HS-5 (cell line): ENCODE results near the gene LRP5.
A peak's percentile ranks its signal among the peaks of the same experiment; 100 is the strongest.

Source experiments
- DNase-seq: peaks from one replicate; pipeline ENCODE4 v3.0.0-alpha.2; 2012; ENCODE audit warnings: low read depth

The LRP5 gene

GRCh38 chr11:68371171-68372041 is 59.0 kb downstream of the LRP5 start:
- no peak for DNase-seq

- no peak for DNase-seq
Measured at GRCh38 chr11:68372114-68372513, 59.7 kb downstream of the LRP5 start.

DNA sequence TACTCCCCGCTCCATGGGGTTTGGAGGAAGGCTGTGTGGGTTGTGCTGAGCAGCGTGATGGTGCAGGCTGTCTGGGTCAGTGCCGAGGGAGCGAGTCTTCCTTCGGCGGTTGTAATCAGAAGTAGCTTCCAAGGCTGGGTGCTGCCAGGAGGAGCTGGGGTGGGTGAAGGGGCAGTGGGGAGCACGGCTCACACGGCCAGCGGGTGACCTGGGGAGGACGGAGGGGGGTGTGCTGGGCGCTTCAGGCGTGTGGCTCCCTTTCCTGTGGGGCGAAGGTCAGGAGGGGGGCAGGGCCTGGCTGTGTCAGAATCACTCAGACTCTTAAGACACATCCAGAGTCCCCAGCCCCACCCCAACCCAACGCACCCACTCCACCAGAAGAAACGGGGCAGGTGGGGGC is 60.2 kb downstream of the LRP5 start:
- no peak for DNase-seq

GRCh38 chr11:68373189-68373814 is 60.9 kb downstream of the LRP5 start:
- no peak for DNase-seq

GRCh38 chr11:68373815-68374501 is 61.6 kb downstream of the LRP5 start:
- no peak for DNase-seq

DNA sequence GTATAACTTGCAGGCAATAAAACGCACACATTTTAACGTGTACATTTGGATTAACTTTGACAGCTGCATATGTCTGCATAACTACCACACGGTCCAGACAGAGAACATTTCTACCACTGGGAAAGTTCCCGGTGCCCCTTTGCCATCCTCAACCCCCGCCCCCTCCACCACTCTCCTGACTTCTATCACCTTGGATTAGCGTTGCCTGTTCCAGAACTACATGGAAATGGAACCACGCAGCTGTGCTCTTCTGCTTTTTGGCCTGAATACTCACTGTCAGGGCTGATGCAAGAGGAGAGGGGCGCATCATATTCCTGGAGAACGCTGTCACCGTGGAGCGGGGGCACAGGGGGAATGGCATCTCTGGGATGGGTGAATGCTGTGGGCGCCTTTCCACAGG is 62.1 kb downstream of the LRP5 start:
- no peak for DNase-seq

DNA sequence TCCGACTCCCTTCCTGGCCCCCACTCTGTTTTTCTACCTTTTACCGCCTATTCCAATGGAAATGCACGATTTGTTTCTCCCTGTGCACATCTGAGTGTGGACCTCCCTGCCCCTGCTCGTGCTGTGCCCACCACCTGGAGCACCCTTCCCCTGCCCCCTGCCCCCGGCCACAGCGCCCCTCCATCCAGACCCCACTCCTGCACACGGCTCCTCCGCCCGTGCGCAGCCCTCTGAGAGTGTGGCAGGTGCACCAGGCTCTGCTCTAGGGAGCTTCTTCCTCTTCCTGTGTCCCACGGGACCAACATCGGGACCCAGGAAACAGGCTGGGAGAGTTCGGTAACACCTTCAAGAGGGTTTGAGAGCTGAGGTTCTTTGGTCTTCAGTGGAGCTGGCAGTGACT is 62.9 kb downstream of the LRP5 start:
- no peak for DNase-seq

DNA sequence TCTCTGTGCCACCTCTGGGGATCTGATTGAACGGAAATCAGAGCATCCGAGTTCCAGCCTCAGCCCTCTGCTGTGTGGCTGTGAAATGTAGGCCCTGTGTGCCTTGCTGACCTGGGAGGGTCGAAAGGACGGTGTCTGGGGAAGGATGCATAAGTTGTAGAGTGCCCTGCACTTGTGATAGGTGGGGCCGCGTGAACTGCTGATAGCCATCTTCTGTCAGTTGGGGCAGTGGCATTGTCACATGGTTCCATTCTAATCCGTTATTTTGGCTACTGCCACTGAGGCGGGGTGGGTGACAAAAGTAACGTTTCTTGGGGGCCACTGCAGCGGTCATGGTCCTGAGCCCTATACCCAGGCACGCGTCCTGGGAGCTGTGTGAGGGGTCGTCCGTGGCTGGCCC is 63.4 kb downstream of the LRP5 start:
- DNase-seq = no peak

DNA sequence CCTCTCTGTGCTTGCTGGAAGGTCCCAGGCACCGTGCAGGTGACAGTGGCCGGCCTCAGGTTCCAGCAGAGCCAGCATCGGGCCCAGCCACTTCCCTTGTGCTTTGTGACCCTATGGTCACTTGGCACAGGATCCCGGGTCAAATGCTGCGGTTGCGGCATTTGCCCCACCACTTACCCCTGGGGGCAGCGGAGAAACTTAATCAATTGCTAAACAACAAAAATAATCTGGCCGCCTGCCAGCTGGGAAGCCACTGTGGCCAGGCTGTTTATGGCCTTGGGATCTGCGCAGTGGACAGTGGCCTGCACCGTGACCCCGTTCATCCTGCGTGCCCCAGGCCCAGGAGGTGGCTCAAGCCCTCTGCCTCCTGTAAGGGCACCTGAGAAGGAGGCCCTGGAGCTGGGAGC is 65.0 kb downstream of the LRP5 start:
- no peak for DNase-seq

GRCh38 chr11:68379206-68379605 is 66.8 kb downstream of the LRP5 start:
- no peak for DNase-seq

DNA sequence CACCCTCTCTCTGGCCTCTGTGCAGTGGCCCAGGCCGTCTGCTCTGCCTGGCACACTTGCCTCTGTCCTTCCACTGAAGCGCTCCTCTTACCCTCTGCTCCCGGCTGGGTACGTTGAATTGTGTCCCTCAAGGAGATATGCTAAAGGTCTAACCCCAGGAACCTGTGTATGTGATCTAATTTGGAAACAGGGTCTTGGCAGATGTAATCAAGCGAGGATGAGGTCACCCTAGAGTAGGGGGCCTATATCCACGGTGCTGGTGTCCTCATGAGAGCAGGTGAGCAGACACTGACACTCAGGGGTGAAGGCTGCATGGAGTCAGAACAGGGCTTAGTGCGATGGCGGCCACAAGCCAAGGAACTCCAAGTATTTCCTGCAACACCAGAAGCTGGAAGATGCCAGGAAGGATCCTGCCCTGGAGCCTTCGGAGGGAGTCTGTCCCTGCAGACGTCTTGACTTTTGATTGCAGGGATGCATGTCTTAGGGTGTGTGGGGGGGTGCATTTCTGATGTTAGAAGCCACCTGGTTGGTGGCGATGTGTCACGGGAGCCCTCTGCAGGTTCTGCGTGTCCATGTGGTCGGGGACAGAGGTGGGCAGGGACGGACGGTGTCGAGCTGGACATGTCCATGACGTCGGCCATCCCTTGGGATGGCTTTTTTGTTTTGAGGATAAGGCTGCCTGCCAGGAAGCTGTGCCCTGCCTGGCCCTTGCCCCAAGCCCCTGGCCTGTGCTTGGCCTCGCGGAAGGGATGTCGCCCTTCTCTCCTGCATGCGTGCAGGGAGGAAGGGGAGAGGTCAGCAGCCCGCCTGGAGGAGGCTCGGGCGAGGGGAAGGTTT is 68.6 kb downstream of the LRP5 start:
- DNase-seq = no peak

DNA sequence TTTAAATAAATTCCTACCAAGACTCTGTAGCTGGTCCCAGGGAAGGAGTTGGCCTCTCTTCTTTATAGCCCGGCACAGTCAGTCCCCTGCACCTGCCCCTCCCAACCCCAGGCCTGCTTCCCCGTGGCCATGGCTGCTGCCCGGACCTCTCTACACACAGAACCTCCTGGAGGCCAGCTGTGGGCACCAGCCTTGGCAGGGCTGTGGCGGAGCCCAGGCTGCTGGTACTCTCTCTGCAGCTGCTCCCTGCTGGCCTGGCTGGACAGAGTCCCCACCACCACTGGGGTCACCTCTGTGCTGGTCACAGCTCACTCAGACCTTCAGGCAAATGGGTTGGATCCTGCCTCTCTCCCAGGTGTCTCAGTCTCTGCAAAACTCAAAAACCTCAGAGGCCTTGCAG is 69.3 kb downstream of the LRP5 start:
- DNase-seq = no peak

DNA sequence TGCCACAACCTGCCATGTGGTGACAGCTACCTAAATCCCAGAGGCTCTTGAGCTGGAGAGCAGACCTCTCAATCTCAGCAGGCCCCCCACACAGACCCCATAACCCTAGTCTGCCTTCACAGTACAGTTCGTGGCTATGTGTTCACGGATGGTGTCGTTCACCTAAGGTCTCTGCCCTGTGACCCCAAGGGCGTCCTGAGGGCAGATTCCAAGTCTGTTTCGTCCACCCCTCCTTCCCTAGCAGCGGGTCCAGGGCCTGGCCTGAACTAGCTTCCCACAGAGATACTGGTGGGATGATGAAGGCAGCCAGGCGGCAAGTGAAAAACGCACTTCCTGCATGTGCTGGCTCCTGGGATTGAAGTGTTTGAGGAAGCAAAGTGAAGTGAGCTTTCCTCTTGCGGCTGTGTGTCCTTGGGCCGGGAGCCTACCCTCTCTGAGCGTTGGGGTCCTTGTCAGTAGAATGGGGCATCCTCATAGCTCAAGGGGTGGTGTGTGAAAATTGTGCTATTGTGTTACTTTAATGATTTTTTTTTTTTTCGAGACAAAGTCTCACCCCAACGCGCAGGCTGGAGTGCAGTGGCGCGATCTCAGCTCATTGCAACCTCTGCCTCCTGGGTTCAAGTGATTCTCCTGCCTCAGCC is 70.1 kb downstream of the LRP5 start:
- no peak for DNase-seq

- DNase-seq = peak; percentile 2
Measured at GRCh38 chr11:68383976-68384501, 71.6 kb downstream of the LRP5 start.

DNA sequence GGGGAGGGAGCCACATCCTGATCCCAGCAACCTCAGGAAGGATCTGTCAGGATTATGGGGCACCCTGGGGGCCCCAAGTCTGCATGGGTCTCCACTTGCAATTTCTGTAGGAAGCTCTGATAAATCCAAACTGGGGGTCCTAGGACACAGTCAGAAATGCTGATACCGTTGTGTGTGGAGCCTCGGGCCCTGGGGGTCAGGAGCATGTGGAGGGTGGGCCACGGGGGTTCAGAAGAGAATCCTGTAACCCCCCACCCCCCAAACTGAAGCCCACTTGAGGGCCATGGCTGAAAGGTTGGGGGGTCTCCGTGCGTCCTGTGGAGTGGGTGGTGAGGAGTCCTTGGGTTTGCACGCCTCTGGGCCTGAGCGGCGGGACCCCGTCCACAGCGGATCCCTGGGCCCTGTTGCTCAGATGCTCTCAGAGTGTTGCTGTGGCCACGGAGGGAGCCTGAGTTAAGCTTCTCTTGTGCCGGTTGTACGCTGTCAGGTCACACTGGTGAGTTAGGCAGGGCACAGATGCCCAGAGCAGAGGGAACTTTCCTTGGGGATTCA is 72.2 kb downstream of the LRP5 start:
- no peak for DNase-seq

DNA sequence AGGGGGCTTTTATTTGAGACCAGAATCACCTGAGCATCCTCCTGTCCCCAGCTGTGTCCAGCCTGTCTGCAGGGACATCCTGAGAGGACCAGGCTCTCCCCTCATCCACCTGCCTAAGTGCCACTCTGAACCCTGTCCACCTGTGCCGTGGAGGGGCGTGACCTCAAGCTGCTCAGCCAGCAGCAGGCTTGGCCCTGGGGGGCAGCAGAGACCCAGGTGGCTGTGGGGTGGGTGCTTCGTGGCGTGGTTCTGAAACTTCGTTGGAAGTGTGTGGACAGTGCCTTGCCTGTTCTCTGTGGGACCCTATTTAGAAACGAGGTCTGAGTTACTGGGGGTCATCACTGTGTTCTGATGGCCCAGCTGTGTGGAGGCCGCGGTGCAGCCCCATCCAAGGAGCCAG is 72.7 kb downstream of the LRP5 start:
- DNase-seq = no peak

GRCh38 chr11:68386331-68386978 is 74.1 kb downstream of the LRP5 start:
- DNase-seq = no peak

DNA sequence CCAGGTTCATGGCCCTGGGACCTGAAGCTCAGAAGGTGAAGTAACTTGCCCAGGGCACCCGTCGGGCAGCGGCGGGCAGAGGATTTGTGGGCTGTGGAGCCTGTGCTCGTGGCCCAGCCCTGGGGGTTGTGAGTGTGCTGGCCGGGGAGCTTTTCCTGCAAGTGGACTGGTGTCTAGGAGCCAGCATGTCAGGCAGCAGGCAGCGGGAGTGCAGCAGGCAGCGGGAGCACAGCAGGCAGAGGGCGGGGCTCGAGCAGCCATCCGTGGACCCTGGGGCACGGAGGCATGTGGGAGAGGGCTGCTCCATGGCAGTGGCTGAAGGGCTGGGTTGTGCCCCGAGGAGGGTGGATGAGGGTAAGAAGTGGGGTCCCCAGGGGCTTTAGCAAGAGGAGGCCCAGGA is 75.4 kb downstream of the LRP5 start:
- no peak for DNase-seq

DNA sequence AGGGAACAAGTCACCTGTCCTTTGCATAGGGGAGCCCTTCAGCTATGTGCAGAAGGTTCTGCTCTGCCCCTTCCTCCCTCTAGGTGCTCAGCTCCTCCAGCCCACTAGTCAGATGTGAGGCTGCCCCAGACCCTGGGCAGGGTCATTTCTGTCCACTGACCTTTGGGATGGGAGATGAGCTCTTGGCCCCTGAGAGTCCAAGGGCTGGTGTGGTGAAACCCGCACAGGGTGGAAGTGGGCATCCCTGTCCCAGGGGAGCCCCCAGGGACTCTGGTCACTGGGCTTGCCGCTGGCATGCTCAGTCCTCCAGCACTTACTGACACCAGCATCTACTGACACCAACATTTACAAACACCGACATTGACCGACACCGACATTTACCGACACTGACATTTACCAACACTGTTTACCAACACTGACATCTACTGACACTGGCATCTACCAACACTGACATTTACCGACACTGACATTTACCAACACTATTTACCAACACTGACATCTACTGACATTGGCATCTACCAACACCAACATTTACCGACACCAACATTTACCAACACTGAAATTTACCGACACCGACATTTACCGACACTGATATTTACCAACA is 76.3 kb downstream of the LRP5 start:
- DNase-seq = no peak

DNA sequence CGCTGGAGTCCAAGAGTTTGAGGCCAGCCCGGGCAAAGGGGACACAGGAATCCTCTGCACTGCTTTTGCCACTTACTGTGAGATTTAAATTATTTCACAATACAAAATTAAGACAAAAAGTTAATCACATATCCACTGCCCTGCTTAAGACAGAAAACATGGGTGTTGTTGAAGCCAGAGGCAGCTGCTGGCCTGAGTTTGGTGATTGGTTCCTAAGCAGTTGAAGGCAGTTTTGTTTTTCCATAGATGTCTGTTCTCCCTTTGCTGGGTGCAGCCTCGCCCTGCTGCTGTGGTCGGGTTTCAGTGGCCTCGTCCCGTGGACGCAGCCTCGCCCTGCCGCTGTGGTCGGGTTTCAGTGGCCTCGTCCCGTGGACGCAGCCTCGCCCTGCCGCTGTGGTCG is 77.9 kb downstream of the LRP5 start:
- no peak for DNase-seq
